ENCODE measurements around the gene HNRNPUL2.
A peak's percentile ranks its signal among the peaks of the same experiment; 100 is the strongest.
"Not testable (repeated sequence)": the region's sequence is repeated elsewhere in the genome, so short reads cannot be mapped to it uniquely, and the experiment has no call there.

Gene HNRNPUL2

DNA sequence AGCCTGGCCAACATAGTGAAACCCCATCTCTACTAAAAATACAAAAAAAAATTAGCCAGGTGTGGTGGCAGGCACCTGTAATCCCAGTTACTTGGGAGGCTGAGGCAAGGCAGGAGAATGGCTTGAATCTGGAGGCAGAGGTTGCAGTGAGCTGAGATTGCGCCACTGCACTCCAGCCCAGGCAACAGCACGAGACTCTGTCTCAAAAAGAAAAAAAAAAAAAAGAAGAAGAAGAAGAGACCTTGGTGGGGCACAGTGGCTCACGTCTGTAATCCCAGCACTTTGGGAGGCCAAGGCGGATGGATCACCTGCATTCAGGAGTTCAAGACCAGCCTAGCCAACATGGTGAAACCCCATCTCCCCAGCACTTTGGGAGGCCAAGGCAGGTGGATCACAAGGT is 23.3 kb downstream of the HNRNPUL2 start:
- DNase-seq (ENCODE audit: low spot score) = not testable (repeated sequence)

DNA sequence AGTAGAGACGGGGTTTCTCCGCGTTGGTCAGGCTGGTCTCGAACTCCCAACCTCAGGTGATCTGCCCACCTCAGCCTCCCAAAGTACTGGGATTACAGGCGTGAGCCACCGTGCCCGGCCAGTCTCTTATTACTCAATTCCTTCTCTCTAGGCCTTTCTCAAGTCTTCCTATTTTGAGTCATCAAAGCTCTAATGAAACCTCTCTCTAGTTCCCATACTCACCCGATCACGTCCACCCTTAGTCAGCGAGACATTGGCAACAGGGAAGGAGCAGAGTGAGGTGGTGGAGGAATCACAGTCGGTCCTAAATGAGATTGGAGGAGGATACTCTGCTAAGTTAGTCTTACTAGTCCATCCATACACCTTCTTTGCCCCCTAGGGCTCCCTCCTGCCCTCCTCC is 25.0 kb downstream of the HNRNPUL2 start:
- no peak for DNase-seq (ENCODE audit: low spot score)

DNA sequence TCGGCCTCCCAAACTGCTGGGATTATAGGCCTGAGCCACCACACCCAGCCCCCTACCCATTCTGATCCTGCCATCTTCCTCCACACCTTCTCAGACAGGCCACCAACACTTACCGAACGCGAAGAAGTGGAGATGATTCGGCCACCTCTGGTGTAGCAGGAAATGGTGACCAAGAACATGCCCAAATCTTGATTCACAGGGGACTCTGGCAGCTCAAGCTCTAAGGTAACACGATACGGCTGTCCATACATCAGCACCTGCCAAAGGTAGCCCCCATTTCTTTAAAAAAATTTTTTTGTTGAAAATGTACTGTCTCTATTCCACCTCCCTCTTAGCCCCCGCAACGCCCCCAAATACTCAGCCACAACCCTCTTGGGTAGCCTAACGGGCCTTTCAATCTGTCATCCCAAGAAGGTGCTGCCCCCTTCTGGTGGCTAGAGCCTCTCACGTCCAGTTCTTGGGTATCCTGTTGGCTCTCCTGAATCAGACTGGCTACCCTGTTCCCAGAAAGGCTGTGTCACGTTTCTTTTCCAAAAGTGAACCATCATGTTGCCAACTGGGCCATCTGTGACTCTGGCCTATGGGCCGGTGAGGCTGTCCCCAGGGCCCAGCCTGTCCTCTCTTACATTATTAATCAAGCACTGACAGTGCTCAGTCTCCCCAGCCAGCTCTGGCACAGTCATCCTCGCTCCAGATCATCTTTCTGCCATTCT is 32.6 kb downstream of the HNRNPUL2 start:
- DNase-seq (ENCODE audit: low spot score) = peak; percentile 81

DNA sequence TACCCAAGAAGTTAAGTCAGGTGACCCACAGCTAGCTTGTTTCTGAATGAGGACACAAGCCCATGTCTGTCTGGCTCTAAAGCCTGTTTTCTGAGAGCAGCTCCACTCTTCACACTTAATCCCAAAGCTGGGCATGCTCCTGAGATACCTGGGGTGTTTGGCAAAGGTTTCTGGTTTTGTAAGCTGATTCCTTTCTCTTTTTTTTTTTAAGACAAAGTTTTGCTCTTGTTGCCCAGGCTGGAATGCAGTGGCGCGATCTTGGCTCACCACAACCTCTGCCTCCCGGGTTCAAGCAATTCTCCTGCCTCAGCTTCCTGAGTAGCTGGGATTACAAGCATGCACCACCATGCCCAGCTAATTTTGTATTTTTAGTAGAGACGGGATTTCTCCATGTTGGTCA is 33.6 kb downstream of the HNRNPUL2 start:
- DNase-seq (ENCODE audit: low spot score) = not testable (repeated sequence)

- DNase-seq (ENCODE audit: low spot score) = no peak
These were observed 37.7 kb downstream of the HNRNPUL2 start, which contains the start of gene LRRN4CL for GRCh38 chr11:62689421-62690183. TSS of gene LRRN4CL (minus strand) at chr11:62689530. CDS start at chr11:62688508, 1,022 bp downstream.

GRCh38 chr11:62688491-62688890 is 38.8 kb downstream of the HNRNPUL2 start:
- DNase-seq (ENCODE audit: low spot score) = no peak

GRCh38 chr11:62687508-62688396 is 39.5 kb downstream of the HNRNPUL2 start:
- DNase-seq (ENCODE audit: low spot score) = no peak

DNA sequence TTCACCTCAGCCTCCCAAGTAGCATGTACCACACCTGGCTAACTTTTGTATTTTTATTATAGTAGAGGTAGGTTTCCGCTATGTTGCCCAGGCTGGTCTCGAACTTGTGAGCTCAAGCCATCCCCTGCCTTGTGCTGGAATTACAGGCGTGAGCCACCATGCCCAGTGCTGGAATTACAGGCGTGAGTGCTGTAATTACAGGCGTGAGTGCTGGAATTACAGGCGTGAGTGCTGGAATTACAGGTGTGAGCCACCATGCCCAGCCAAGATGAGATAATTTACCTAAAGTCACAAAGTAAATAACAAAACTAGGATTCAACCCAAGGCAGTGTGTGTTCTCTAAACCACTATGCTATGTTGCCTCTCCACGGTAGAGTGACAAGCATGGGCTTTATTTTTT is 44.7 kb downstream of the HNRNPUL2 start:
- no peak for DNase-seq (ENCODE audit: low spot score)

- DNase-seq (ENCODE audit: low spot score) = peak; percentile 51
These were observed 46.4 kb downstream of the HNRNPUL2 start for GRCh38 chr11:62680825-62681240.

GRCh38 chr11:62678770-62679696 is 48.2 kb downstream of the HNRNPUL2 start, which contains the start of gene UBXN1:
TSS of gene UBXN1 (minus strand) at chr11:62679073. CDS start at chr11:62678923, 150 bp downstream.
- peak; percentile 85 for DNase-seq (ENCODE audit: low spot score)

DNA sequence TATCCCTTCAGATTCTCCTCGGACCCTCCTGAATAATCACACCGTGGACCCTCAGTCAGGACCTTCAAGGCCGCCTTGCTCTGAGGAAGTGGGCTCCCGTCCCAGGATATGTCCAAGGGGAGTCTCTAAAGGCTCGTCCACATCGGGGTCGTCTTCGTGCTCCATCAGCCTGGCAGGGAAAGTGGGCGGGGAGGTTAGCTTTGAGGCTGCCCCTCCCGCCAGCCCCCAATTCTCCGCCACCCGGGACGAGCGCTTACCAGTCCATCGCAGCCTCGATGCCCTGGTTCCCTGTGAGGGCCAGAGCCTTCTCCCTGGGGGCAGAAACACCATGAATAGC is 48.9 kb downstream of the HNRNPUL2 start:
- no peak for DNase-seq (ENCODE audit: low spot score)

DNA sequence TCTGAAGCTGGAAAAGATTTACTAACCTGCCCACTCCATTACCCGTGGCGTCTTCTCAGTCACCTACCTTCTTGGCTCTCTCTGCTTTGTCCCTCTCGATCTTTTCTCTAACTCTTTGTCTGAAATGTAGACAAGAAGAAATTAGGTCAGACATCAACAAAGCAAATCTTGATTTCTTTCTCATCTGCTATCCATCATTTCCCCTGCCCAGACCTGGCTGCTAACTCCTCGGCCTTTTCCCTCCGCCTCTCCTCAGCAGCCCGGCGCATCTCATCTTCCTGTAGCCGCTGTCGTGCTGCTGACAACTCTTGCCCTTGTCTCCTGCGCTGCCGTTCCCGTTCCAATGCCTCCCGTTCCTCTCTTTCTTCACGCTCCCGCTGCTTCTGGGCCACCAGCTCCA is 49.5 kb downstream of the HNRNPUL2 start:
- DNase-seq (ENCODE audit: low spot score) = no peak

- DNase-seq (ENCODE audit: low spot score) = no peak
These were observed 50.1 kb downstream of the HNRNPUL2 start for GRCh38 chr11:62677156-62677555.

- DNase-seq (ENCODE audit: low spot score) = no peak
These were observed 50.6 kb downstream of the HNRNPUL2 start for GRCh38 chr11:62676698-62677097.

DNA sequence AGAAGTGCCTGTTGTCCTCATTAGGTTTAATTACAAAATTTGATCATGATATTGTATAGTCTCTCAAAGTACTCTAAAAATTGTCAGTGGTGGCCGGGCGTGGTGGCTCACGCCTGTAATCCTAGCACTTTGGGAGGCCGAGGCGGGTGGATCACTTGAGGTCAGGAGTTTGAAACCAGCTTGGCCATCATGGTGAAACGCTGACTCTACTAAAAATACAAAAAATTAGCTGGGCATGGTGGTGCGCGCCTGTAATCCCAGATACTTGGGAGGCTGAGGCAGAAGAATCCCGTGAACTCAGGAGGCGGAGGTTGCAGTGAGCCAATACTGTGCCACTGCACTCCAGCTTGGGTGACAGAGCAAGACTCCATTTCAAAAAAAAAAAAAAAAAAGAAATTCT is 51.8 kb downstream of the HNRNPUL2 start:
- not testable (repeated sequence) for DNase-seq (ENCODE audit: low spot score)

DNA sequence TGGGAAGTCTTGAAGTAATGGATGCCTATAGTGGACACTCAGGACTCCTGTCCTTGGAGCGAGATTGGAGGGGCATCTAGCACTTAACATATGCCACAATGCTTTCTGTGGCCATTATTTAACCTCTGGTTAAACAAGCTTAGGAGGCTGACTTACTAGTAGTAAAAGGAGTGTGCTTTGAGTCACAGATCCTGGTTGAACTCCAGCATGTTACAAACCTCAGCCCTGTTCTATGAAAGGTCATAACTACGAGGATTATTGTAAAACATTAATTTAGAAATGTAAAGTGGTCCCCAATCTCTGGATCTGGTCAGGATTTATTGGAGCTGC is 54.1 kb downstream of the HNRNPUL2 start:
- no peak for DNase-seq (ENCODE audit: low spot score)

DNA sequence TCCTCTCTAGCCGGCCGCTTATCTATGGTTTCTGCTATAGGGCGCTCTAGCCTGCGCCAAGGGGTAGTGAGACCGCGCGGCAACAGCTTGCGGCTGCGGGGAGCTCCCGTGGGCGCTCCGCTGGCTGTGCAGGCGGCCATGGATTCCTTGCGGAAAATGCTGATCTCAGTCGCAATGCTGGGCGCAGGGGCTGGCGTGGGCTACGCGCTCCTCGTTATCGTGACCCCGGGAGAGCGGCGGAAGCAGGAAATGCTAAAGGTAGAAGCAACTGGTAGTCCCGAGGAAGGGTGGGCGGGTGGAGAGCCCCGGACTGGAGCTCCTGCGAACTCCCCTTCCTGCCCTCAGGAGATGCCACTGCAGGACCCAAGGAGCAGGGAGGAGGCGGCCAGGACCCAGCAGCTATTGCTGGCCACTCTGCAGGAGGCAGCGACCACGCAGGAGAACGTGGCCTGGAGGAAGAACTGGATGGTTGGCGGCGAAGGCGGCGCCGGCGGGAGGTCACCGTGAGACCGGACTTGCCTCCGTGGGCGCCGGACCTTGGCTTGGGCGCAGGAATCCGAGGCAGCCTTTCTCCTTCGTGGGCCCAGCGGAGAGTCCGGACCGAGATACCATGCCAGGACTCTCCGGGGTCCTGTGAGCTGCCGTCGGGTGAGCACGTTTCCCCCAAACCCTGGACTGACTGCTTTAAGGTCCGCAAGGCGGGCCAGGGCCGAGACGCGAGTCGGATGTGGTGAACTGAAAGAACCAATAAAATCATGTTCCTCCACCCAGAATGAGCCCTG is 55.5 kb downstream of the HNRNPUL2 start, which contains the start of the genes LBHD1 and UQCC3:
TSS of gene LBHD1 (minus strand) at position 660 of the 782 bp plus-strand sequence. CDS start 2,236 bp downstream, outside the sequence.
TSS of gene UQCC3 (plus strand) at position 66 of the 782 bp plus-strand sequence. CDS start at position 139, 73 bp downstream.
- DNase-seq (ENCODE audit: low spot score) = peak; percentile 81

DNA sequence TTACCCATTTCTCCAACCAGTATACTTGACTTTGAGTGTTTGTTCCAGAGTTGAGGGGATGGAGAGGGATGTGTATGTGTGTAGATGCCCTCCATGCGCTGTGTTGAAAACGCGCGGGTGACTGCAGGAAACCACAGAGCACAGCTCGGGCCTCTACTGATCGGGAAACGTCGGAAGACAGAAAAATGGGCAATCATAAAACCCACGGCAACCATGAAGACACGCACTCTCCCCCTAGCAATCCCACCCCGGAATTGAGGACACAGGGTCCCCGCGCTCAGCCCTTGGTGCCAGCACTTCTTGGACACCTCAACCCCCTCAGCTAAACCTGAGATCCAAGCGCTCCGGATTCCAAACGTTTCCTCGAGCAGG is 56.0 kb downstream of the HNRNPUL2 start:
- DNase-seq (ENCODE audit: low spot score) = no peak

GRCh38 chr11:62669420-62670161 is 57.7 kb downstream of the HNRNPUL2 start:
- no peak for DNase-seq (ENCODE audit: low spot score)

- no peak for DNase-seq (ENCODE audit: low spot score)
These were observed 59.8 kb downstream of the HNRNPUL2 start for GRCh38 chr11:62667460-62667859.
